IMR-90 (cell line): Measurements from ENCODE around the gene WNT4. TPM values are rescaled to one million over a fixed set of nuclear protein-coding genes. Genes with fewer than 3 reads are reported as not detected.

Experiments
- ATAC-seq: fragments of 200-7000 bp; cut with Tn5 transposase; 2 replicates; pipeline ENCODE4 v1.9.1; 2020; ENCODE audit warnings: low read depth, mild to moderate bottlenecking, moderate library complexity
- BruUV-seq: library from RNA; stranded (reverse); fragments of 400-500 nt; replicated peaks from 2 replicates; lab custom pipeline; 2021; lab: Mats Ljungman, UMichigan
- CTCF ChIA-PET: fragments of 300-600 bp; formaldehyde crosslinking; extraction: SDS; loops from one replicate; lab custom pipeline; 2021; ENCODE audit warnings: antibody characterized with exemption; lab: Yijun Ruan, JAX
- POLR2A ChIA-PET: fragments of 300-600 bp; sonication (Branson Sonifier 250); formaldehyde crosslinking; loops from one replicate; lab custom pipeline; 2022; ENCODE audit warnings: antibody characterized with exemption; ENCODE audit not compliant: unreplicated experiment; lab: Charles Lee
- DNase-seq: peaks from one replicate; pipeline ENCODE4 v3.0.0; 2013
- H2AFZ ChIP-seq: replicated peaks from 2 replicates; pipeline ENCODE3; 2013; ENCODE audit warnings: low read length, mild to moderate bottlenecking; ENCODE audit not compliant: poor library complexity
- H2AK5ac ChIP-seq: 2 replicates; pipeline ENCODE4 v1.6.1; 2013; ENCODE audit warnings: low read depth, low read length, inconsistent platforms
- H2AK9ac ChIP-seq: replicated peaks from 2 replicates; pipeline ENCODE3; 2013; ENCODE audit warnings: mild to moderate bottlenecking, low read depth, low read length, moderate library complexity; ENCODE audit not compliant: poor library complexity
- H2BK120ac ChIP-seq: 2 replicates; pipeline ENCODE4 v1.6.1; 2013; ENCODE audit warnings: low read depth, low read length, inconsistent platforms
- H2BK15ac ChIP-seq: 3 replicates; pipeline ENCODE4 v1.6.1; 2013; ENCODE audit warnings: low read depth, low read length, inconsistent platforms
- H2BK20ac ChIP-seq: 2 replicates; pipeline ENCODE4 v1.6.1; 2013; ENCODE audit warnings: low read depth, mild to moderate bottlenecking, inconsistent platforms, low read length, moderate library complexity
- H2BK5ac ChIP-seq: 2 replicates; pipeline ENCODE4 v1.6.1; 2013; ENCODE audit warnings: mild to moderate bottlenecking, low read depth, low read length, inconsistent platforms; ENCODE audit not compliant: poor library complexity, severe bottlenecking
- H3K14ac ChIP-seq: replicated peaks from 2 replicates; pipeline ENCODE4 v1.6.1; 2013; ENCODE audit warnings: low read depth, low read length, inconsistent platforms
- H3K18ac ChIP-seq: 2 replicates; pipeline ENCODE4 v1.6.1; 2013; ENCODE audit warnings: low read depth, low read length, control low read depth
- H3K23ac ChIP-seq: 2 replicates; pipeline ENCODE4 v1.6.1; 2013; ENCODE audit warnings: low read depth, low read length, inconsistent platforms
- H3K27ac ChIP-seq: 2 replicates; pipeline ENCODE4 v1.5.1; 2013; ENCODE audit warnings: mild to moderate bottlenecking, control low read depth, low read length; ENCODE audit not compliant: insufficient read depth
- H3K27me3 ChIP-seq: 2 replicates; pipeline ENCODE4 v1.6.1; 2013; ENCODE audit warnings: low read length; ENCODE audit not compliant: control insufficient read depth, insufficient read depth
- H3K36me3 ChIP-seq: 2 replicates; pipeline ENCODE4 v1.6.1; 2013; ENCODE audit warnings: low read length, mixed read lengths; ENCODE audit not compliant: control insufficient read depth, insufficient read depth
- H3K4ac ChIP-seq: 2 replicates; pipeline ENCODE4 v1.6.1; 2013; ENCODE audit warnings: low read depth, low read length, inconsistent platforms
- H3K4me1 ChIP-seq: 2 replicates; pipeline ENCODE4 v1.6.1; 2013; ENCODE audit warnings: low read length, mixed read lengths; ENCODE audit not compliant: control insufficient read depth, insufficient read depth
- H3K4me2 ChIP-seq: 2 replicates; pipeline ENCODE4 v1.6.1; 2013; ENCODE audit warnings: low read depth, mild to moderate bottlenecking, control low read depth, low read length, moderate library complexity
- H3K4me3 ChIP-seq: 2 replicates; pipeline ENCODE4 v1.5.1; 2013; ENCODE audit warnings: low read depth, mild to moderate bottlenecking, control low read depth, low read length, moderate library complexity; ENCODE audit not compliant: insufficient read depth
- H3K56ac ChIP-seq: 2 replicates; pipeline ENCODE4 v1.6.1; 2013; ENCODE audit warnings: low read length, inconsistent platforms; ENCODE audit not compliant: insufficient read depth; ENCODE audit errors: extremely low read depth
- H3K79me1 ChIP-seq, 2 experiments: 2 replicates each; pipeline ENCODE4 v1.6.1; 2013; ENCODE audit warnings: low read length in 2 of 2, inconsistent platforms in 1 of 2, low read depth in 1 of 2
- H3K9ac ChIP-seq: 2 replicates; pipeline ENCODE4 v1.6.1; 2013; ENCODE audit warnings: low read depth, low read length, control low read depth
- H3K9me1 ChIP-seq: 2 replicates; pipeline ENCODE4 v1.6.1; 2013; ENCODE audit warnings: low read length, inconsistent platforms; ENCODE audit not compliant: insufficient read depth
- H3K9me3 ChIP-seq: 2 replicates; pipeline ENCODE4 v1.6.1; 2013; ENCODE audit warnings: low read length; ENCODE audit not compliant: control insufficient read depth, insufficient read depth
- H4K20me1 ChIP-seq: 2 replicates; pipeline ENCODE4 v1.6.1; 2013; ENCODE audit warnings: low read length, inconsistent platforms; ENCODE audit not compliant: insufficient read depth
- H4K5ac ChIP-seq: 2 replicates; pipeline ENCODE4 v1.6.1; 2013; ENCODE audit warnings: mild to moderate bottlenecking, low read depth, low read length, control low read depth
- H4K8ac ChIP-seq, 2 experiments: 2 replicates each; pipeline ENCODE4 v1.6.1; 2013; ENCODE audit warnings: low read depth in 2 of 2, low read length in 2 of 2, control low read depth in 1 of 2, inconsistent platforms in 1 of 2
- H4K91ac ChIP-seq: 2 replicates; pipeline ENCODE4 v1.6.1; 2013; ENCODE audit warnings: low read depth, low read length, inconsistent platforms; ENCODE audit not compliant: insufficient read depth
- CEBPB ChIP-seq: IDR thresholded peaks from 2 replicates; pipeline ENCODE4 v1.6.1; 2012; ENCODE audit warnings: low read depth, low read length, improper control_type of control experiment
- POLR2A ChIP-seq: IDR thresholded peaks from 2 replicates; pipeline ENCODE4 v1.6.1; 2012; ENCODE audit warnings: mild to moderate bottlenecking, low read depth, low read length
- RAD21 ChIP-seq: IDR thresholded peaks from 2 replicates; pipeline ENCODE4 v1.6.1; 2012; ENCODE audit warnings: low read length, improper control_type of control experiment
- WGBS, 2 experiments: methylation state at CpG; one replicate each; pipeline versions ENCODE4 v1.1.5 to v1.1.7; 2013; ENCODE audit warnings: missing lambda C conversion rate in 2 of 2; ENCODE audit not compliant: insufficient read length in 1 of 2; ENCODE audit errors: extremely low coverage in 2 of 2; 5-methylcytosine and 5-hydroxymethylcytosine counted together
- dilution Hi-C: fragments of 300-500 bp; cut with HindIII; formaldehyde crosslinking; loops from one replicate; pipeline ENCODE4 v1.14.3; 2018; ENCODE audit warnings: low sequenced_read_pairs; ENCODE audit not compliant: unreplicated experiment
- in situ Hi-C: fragments of 300-500 bp; cut with MboI; formaldehyde crosslinking; loops from 3 replicates; pipeline ENCODE4 v1.14.3; 2019; ENCODE audit warnings: low sequenced_read_pairs, inconsistent platforms, mixed read lengths
- intact Hi-C: fragments of 100-400 bp; cut with micrococcal nuclease; formaldehyde crosslinking; loops from 2 replicates; pipeline ENCODE4 v1.10.0; 2022
- polyA plus RNA-seq, 3 experiments: library from polyadenylated mRNA; depleted of rRNA; stranded (reverse); fragments of >200 nt; gene quantifications; 2 replicates each; pipeline ENCODE4 v1.2.3, GENCODE V29; 2012; ENCODE audit warnings: low replicate concordance in 1 of 3
- total RNA-seq: library from RNA; depleted of rRNA; stranded (reverse); fragments of >200 nt; gene quantifications from 2 replicates; pipeline ENCODE4 v1.2.3, GENCODE V29; 2012

Gene WNT4
- total and polyA plus RNA-seq, 2 of the 4 experiments (the other 2 are of a cell fraction) = not detected

DNA sequence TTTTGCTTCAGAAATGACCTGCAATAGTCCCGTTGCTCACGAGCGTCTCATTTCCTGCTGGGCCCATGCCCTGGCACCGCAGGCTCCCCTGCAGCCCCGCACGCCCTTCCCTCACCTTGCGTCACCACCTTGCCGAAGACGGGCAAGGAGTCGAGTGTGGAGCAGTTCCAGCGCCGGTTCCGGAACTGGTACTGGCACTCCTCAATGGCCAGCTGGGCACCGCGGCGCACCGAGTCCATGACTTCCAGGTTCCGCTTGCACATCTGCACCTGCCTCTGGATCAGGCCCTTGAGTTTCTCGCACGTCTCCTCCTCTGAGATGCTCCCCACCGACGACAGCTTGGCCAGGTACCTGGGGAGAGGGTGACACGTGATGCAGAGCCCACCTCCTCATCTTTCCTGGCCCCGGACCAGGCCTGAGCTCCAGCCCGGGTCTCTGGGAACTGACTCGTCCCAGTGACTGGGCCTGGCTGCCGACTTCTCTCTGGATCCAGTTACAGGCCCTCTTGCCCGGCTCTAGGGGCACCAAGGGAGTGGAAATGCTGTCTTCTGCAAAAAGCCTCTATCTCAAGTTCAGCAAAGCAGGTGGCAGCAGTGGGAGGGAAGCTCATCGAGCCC lies 13.3 kb downstream of the WNT4 start:
- ChIA-PET POLR2A (no interaction called here), CTCF (no interaction called here)
- BruUV-seq = no TSS peak
- Histone ChIP-seq H3K9me3 (no peaks in the 10 kb centered on the region), H4K91ac (no peak overlapping the region), H2BK20ac (no peak overlapping the region), H3K14ac (no peak overlapping the region), H2AK9ac (no peak overlapping the region), H3K27ac (no peak overlapping the region), H4K5ac (no peak overlapping the region), H3K4ac (no peak overlapping the region), H2AK5ac (no peak overlapping the region), H3K4me3 (no peak overlapping the region), H3K9ac (no peak overlapping the region), H2BK120ac (no peak overlapping the region), H3K18ac (no peak overlapping the region), H3K9me1 (peaks cover 9% of the 10 kb centered on the region; the same call in 1 of the 2 replicates), H2BK15ac (no peak overlapping the region), H3K36me3 (no peaks in the 10 kb centered on the region), H2BK5ac (no peak overlapping the region), H3K56ac (no peak overlapping the region), H2AFZ (no peak overlapping the region), H3K23ac (no peak overlapping the region), H3K79me1 (peaks cover 0 to under 1% of the 10 kb centered on the region in 2 experiments; a peak in 2 of 4 replicates), H3K4me1 (peaks cover 4% of the 10 kb centered on the region), H4K8ac (no peak overlapping the region), H4K20me1 (peaks cover 25% of the 10 kb centered on the region), H3K27me3 (peaks cover 2% of the 10 kb centered on the region), H3K4me2 (no peak overlapping the region)
- dilution Hi-C loops = no loop called here
- 97% methylated on average over 14 of the region's 29 CpGs; no CpG with 5 or more reads in 1 of the 2 experiments for WGBS, 2 experiments
- in situ Hi-C loops = no loop called here
- no peak for ATAC-seq
- DNase-seq = no peak
- intact Hi-C loops = loop anchor here (5.0 kb wide), 1 partner anchor 212 kb away; no protein-coding TSS in a partner anchor
- TF ChIP-seq POLR2A (no peak), RAD21 (no peak), CEBPB (no peak)
